CD1c-positive myeloid dendritic cell (primary cell): ENCODE results near the gene SMIM10.
"Not testable (repeated sequence)": the region's sequence is repeated elsewhere in the genome, so short reads cannot be mapped to it uniquely, and the experiment has no call there.

Experiments
- DNase-seq: peaks from one replicate; pipeline ENCODE4 v3.0.0-alpha.2; 2016; ENCODE audit errors: extremely low spot score

SMIM10 gene

GRCh38 chrX:135010921-135011320 is 20.1 kb downstream of the SMIM10 start:
- no peak for DNase-seq

DNA sequence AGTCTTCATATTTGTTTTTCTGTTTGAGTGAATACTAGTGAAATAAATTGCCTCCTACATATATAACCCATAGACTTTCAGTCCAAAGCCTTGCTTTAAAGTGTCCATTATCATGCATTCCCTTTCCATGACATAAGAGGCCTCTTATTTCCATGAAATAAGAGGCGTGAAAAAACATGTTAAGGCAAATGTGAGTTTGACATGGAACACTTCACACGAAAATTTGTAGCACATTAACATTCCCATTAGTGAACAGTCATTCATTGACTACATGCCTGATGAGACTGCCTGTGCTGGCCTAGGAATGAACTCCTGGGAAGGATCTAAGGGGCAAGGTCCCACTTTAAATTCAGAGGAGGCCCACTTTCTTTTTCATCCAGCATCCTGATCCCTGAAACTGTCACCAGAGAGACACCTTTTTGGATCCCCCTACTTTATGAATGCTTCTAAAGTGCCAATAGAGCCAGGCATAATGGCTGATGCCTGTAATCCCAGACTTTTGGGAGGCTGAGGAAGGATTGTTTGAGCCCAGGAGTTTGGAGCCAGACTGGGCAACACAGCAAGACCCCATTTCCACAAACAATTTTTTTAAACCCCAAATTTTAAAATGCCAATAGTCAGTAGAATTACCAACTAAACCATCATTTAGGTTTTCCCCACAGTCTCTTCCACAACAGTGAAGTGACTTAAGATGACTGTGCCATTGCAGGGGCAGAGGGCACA is 24.9 kb downstream of the SMIM10 start:
- no peak for DNase-seq

GRCh38 chrX:135019890-135020289 is 29.1 kb downstream of the SMIM10 start:
- not testable (repeated sequence) for DNase-seq

- DNase-seq: not testable (repeated sequence)
Measured at GRCh38 chrX:135023791-135024190, 33.0 kb downstream of the SMIM10 start.

- DNase-seq: no peak
Measured at GRCh38 chrX:135024526-135024925, 33.7 kb downstream of the SMIM10 start.

DNA sequence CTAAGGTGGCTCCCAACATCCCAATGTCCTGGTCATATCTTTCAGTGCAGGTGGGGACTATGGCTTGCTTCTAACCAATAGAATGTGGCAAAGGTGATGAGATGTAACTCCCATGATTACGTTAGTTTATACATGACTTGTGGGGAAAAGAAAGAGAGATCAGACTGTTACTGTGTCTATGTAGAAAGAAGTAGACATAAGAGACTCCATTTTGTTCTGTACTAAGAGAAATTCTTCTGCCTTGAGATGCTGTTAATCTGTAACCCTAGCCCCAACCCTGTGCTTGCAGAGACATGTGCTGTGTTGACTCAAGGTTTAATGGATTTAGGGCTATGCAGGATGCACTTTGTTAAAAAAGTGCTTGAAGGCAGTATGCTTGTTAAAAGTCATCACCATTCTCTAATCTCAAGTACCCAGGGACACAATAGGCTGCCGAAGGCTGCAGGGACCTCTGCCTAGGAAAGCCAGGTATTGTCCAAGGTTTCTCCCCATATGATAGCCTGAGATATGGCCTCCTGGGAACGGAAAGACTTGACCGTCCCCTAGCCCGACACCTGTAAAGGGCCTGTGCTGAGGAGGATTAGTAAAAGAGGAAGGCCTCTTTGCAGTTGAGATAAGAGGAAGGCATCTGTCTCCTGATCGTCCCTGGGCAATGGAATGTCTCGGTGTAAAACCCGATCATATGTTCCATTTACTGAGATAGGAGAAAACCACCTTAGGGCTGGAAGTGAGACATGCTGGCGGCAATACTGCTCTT is 39.6 kb downstream of the SMIM10 start:
- not testable (repeated sequence) for DNase-seq

DNA sequence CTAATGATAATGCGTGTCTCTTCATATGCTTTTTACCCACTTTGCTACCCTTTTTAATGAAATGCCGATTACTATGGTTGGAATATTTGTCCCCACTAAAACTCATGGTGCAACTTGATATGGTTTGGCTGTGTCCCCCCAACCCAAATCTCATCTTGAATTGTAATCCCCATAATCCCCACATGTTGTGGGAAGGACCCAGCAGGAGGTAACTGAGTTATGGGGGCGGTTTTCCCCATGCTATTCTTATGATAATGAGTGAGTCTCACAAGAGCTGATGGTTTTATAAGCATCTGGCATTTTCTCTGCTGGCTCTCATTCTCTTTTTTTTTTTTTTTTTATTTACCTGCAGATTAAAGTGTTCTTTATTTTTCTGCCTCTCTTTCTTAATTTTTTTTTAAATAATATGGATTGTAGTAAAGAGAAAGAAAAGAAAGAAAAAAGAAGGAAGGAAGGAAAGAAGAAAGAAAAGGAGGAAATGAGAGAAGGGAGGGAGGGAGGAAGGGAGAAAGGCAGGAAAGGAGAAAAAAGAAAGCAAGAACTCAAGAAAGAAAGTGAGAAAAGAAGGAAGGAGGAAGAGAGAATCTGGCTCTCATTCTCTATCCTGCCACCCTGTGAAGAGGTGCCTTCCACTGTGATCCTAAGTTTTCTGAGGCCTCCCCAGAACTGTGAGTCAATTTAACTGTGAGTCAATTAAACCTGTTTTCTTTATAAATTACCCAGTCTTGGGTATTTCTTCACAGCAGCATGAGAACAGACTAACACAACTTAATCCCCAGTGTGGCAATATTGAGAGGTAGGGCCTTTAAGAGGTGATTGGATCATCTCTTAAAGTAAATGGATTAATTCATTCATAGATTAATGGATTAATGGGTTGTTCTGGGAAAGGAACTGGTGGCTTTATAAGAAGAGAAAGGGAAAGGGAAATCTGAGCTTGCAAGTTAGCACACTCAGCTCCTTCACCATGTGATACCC is 50.6 kb downstream of the SMIM10 start:
- DNase-seq: not testable (repeated sequence)
